MM.1S (cell line): ENCODE results near the gene PCGF1.

Experiments used
- DNase-seq: peaks from one replicate; pipeline ENCODE4 v3.0.0-alpha.2; 2015
- H2AFZ ChIP-seq: fragments of 300-600 bp; sonication (generic); 2 replicates; pipeline ENCODE4 v1.6.0; 2016; ENCODE audit warnings: antibody characterized with exemption, low read length
- H3F3A ChIP-seq: fragments of 300-600 bp; sonication (generic); 2 replicates; pipeline ENCODE4 v1.6.1; 2016; ENCODE audit warnings: mild to moderate bottlenecking, antibody characterized with exemption, low read length, moderate library complexity, mixed read lengths; ENCODE audit not compliant: insufficient read depth
- H3K27ac ChIP-seq: fragments of 300-600 bp; sonication (generic); 2 replicates; pipeline ENCODE4 v1.5.1; 2016; ENCODE audit warnings: mild to moderate bottlenecking, low read length
- H3K27me3 ChIP-seq: fragments of 300-600 bp; sonication (generic); replicated peaks from 2 replicates; pipeline ENCODE4 v1.6.0; 2016; ENCODE audit warnings: low read length; ENCODE audit not compliant: insufficient read depth
- H3K36me3 ChIP-seq: fragments of 300-600 bp; sonication (generic); replicated peaks from 2 replicates; pipeline ENCODE4 v1.6.1; 2016; ENCODE audit warnings: mild to moderate bottlenecking, low read length, mixed read lengths; ENCODE audit not compliant: insufficient read depth
- H3K4me1 ChIP-seq: fragments of 300-600 bp; sonication (generic); 2 replicates; pipeline ENCODE4 v1.6.1; 2016; ENCODE audit warnings: low read length, mixed read lengths
- H3K4me2 ChIP-seq: fragments of 300-600 bp; sonication (generic); 2 replicates; pipeline ENCODE4 v1.6.0; 2016; ENCODE audit warnings: low read depth, low read length
- H3K4me3 ChIP-seq: fragments of 300-600 bp; sonication (generic); 2 replicates; pipeline ENCODE4 v1.5.1; 2016; ENCODE audit warnings: low read length, mixed read lengths
- H3K79me2 ChIP-seq: fragments of 300-600 bp; sonication (generic); 2 replicates; pipeline ENCODE4 v1.6.1; 2016; ENCODE audit warnings: mixed run types, low read length, mixed read lengths
- H3K9ac ChIP-seq: fragments of 300-600 bp; sonication (generic); 2 replicates; pipeline ENCODE4 v1.6.1; 2016; ENCODE audit warnings: low read length, mixed read lengths
- H3K9me2 ChIP-seq: fragments of 300-600 bp; sonication (generic); replicated peaks from 2 replicates; pipeline ENCODE4 v1.6.1; 2016; ENCODE audit warnings: mild to moderate bottlenecking, low read length, mixed read lengths; ENCODE audit not compliant: insufficient read depth
- H3K9me3 ChIP-seq: fragments of 300-600 bp; sonication (generic); replicated peaks from 2 replicates; pipeline ENCODE4 v1.6.1; 2016; ENCODE audit warnings: mild to moderate bottlenecking, low read length, mixed read lengths; ENCODE audit not compliant: insufficient read depth
- H4K20me1 ChIP-seq: fragments of 300-600 bp; sonication (generic); 2 replicates; pipeline ENCODE4 v1.6.1; 2016; ENCODE audit warnings: mild to moderate bottlenecking, low read length, moderate library complexity, mixed read lengths; ENCODE audit not compliant: insufficient read depth
- EZH2 ChIP-seq: fragments of 300-600 bp; sonication (generic); optimal IDR thresholded peaks from 2 replicates; pipeline ENCODE3; 2017; ENCODE audit warnings: low read depth, mild to moderate bottlenecking, antibody characterized with exemption, low read length, mixed read lengths
- EZH2phosphoT487 ChIP-seq: fragments of 300-600 bp; sonication (generic); IDR thresholded peaks from 2 replicates; pipeline ENCODE4 v1.6.1; 2018; ENCODE audit warnings: antibody characterized with exemption, low read length
- TF ChIP-seq, protein P1 (sequence below): fragments of 300-600 bp; sonication (generic); IDR thresholded peaks from 2 replicates; pipeline ENCODE4 v1.5.1; 2016; ENCODE audit warnings: antibody characterized with exemption, low read length, mixed read lengths

The PCGF1 gene

DNA sequence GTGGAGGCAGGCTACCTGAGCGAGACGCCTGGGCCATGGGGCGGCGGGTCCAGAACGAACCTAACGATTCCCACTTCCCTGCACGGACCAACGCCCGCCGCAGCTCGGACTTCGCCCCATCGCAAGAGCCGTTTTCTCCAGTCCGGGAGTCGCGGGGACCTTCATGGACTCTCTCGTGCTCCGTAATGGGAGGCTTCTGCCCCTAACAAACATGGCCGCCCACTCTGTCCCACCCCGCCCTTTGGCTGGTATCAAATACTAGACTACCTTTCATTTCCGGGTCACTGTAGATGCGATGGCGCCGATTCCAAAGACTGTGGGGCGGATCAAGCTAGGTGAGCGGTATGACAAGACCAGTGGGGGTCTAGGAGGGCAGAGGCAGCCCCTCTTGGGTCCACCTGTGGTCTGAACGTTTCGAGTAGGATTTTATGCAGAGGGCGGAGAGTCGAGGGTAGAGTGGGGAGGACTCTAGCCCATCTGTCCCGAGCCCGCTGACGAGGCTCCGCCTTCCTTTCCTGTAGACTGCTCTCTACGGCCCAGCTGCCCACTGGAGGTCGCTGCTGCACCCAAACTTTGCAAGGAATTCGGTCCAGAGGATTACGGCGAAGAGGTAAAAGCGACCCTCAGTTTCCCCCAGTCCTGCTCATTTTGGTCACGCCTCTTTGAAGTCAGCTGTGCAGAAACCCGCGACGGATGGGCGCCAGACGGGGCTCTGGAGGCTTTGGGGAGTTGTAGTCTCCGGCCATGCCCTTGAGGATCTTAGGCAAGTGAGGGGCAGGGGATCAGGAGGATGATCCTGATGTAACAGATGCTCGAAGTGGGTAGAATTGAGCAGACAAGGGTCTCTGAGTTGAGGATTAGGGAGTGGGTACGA is 24.5 kb downstream of the PCGF1 start, which contains the start of the genes CCDC142 and TTC31:
Gene CCDC142 (minus strand): TSS at position 198 of the 874 bp plus-strand sequence. CDS start 161 bp downstream, at position 37.
Gene TTC31 (plus strand): TSS at position 281 of the 874 bp plus-strand sequence. CDS start 15 bp downstream, at position 296.
- peak within 1 kb of the TSS; percentile 99 for H3K4me3 ChIP-seq
- no peaks in the 10 kb centered on the region for H4K20me1 ChIP-seq
- peak; percentile 93 for DNase-seq
- peaks cover 33% of the 10 kb centered on the region for H3K79me2 ChIP-seq
- peak within 1 kb of the TSS; percentile 98 for H3K4me2 ChIP-seq
- no peaks in the 10 kb centered on the region for H3K9me3 ChIP-seq
- H3K36me3 ChIP-seq = no peaks in the 10 kb centered on the region
- H2AFZ ChIP-seq = peak within 1 kb of the TSS; percentile 99
- H3K4me1 ChIP-seq = peaks cover 8% of the 10 kb centered on the region
- no peaks in the 10 kb centered on the region for H3K9me2 ChIP-seq
- H3K27me3 ChIP-seq = no peaks in the 10 kb centered on the region
- H3F3A ChIP-seq = peaks cover 4% of the 10 kb centered on the region; the same call in 1 of the 2 replicates
- TF ChIP-seq, protein P1, sequence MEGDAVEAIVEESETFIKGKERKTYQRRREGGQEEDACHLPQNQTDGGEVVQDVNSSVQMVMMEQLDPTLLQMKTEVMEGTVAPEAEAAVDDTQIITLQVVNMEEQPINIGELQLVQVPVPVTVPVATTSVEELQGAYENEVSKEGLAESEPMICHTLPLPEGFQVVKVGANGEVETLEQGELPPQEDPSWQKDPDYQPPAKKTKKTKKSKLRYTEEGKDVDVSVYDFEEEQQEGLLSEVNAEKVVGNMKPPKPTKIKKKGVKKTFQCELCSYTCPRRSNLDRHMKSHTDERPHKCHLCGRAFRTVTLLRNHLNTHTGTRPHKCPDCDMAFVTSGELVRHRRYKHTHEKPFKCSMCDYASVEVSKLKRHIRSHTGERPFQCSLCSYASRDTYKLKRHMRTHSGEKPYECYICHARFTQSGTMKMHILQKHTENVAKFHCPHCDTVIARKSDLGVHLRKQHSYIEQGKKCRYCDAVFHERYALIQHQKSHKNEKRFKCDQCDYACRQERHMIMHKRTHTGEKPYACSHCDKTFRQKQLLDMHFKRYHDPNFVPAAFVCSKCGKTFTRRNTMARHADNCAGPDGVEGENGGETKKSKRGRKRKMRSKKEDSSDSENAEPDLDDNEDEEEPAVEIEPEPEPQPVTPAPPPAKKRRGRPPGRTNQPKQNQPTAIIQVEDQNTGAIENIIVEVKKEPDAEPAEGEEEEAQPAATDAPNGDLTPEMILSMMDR = peak; percentile 85
- TF ChIP-seq EZH2phosphoT487 = no peak
- peak within 1 kb of the TSS; percentile 77 for H3K27ac ChIP-seq
- peak within 1 kb of the TSS; percentile 92 for H3K9ac ChIP-seq

DNA sequence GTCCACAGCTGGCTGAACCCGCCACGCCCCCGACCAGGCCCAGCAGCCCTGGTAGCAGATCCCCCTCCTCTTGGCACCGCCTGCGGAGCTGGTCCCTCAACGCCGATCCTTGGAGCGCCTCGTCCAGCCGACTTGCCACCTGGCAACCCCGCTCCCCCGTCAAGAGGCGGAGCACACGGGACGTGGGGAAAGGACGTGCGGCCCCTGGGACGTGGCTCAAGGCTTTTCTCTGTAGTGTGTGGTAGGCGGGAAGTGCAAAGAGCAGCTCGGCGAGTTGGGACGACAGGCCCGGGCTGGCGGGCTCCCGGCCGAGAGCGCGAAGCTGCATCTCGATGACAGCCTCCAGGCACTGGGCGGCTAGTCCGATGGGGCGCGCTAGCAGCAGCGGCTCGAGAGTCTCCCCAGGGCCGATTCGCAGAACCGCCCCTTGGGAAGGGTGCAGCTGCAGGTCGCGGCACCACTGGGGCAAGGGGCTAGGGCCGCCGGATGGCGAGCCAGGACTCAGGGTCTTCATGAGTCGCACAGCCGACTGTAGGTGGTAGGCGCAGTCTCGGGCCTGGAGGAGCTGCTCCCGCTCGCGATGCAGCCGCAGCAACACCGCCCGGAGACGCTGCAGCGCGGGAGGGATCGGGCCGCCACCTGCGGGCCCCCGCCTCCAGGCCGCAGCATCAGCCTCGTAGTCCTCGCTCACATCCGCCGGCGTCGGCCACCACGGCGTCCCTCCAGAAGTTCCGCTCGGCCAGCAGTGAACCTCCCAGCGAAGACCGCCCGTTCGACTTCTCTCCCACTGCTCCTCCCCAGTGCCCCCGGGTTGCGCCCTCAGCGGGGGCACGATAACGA is 25.3 kb downstream of the PCGF1 start:
- peaks cover 33% of the 10 kb centered on the region for H3K79me2 ChIP-seq
- H3K9ac ChIP-seq = peak overlapping the region; percentile 92
- H3K27ac ChIP-seq = peak overlapping the region; percentile 77; the same call in 1 of the 2 replicates

DNA sequence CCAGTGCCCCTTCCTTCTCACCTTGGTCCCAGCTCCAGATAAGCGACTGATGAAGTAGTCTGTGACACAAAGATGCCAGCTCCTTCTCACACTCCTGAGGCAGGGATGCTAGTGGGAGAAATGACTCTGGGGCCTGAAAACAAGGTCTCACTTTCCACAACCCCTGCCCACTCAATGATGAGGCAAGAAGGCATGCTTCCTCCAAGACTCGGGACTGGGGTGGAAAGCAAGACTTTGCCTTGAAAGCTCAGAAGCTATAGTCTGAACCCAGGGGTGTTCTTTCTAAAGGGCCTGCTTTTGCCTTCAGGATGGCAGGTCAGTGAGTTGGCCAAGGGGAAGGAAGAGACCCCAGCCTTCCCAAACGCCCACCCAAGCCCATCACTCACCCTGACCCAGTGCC is 26.1 kb downstream of the PCGF1 start:
- Histone ChIP-seq H3F3A (peaks cover 4% of the 10 kb centered on the region; the same call in 1 of the 2 replicates), H3K27me3 (no peaks in the 10 kb centered on the region), H3K9ac (peak overlapping the region; percentile 92), H2AFZ (no peak overlapping the region), H3K4me3 (peak overlapping the region; percentile 99), H3K36me3 (no peaks in the 10 kb centered on the region), H3K9me3 (no peaks in the 10 kb centered on the region), H3K4me1 (peaks cover 8% of the 10 kb centered on the region), H4K20me1 (no peaks in the 10 kb centered on the region), H3K79me2 (peaks cover 33% of the 10 kb centered on the region), H3K27ac (no peak overlapping the region), H3K9me2 (no peaks in the 10 kb centered on the region), H3K4me2 (peak overlapping the region; percentile 98)
- TF ChIP-seq EZH2phosphoT487 = no peak
- TF ChIP-seq EZH2 = no peak
- TF ChIP-seq, protein P1 = no peak
- no peak for DNase-seq

More for the DNA sequence above, 25.3 kb downstream of the PCGF1 start:
- TF ChIP-seq, protein P1 = no peak
- Histone ChIP-seq H3K36me3 (no peaks in the 10 kb centered on the region), H3F3A (peaks cover 4% of the 10 kb centered on the region; the same call in 1 of the 2 replicates), H3K27me3 (no peaks in the 10 kb centered on the region), H4K20me1 (no peaks in the 10 kb centered on the region), H3K4me2 (peak overlapping the region; percentile 98), H3K4me3 (peak overlapping the region; percentile 99), H2AFZ (peak overlapping the region; percentile 99), H3K4me1 (peaks cover 8% of the 10 kb centered on the region), H3K9me3 (no peaks in the 10 kb centered on the region), H3K9me2 (no peaks in the 10 kb centered on the region)
- DNase-seq = peak; percentile 57
